ENCODE measurements around the gene ART4.

The ART4 gene

GRCh38 chr12:14853961-14854360, 10.6 kb upstream of the ART4 start:
- no peak overlapping the region for H3K4me3 ChIP-seq (ENCODE audit: low read depth in 1 of 2, low read length in 2 of 2)
- no peaks in the 10 kb centered on the region for H3K4me1 ChIP-seq (ENCODE audit: control insufficient read depth in 1 of 2, insufficient read depth in 2 of 2, low read length in 2 of 2)
- no peaks in the 10 kb centered on the region for H3K9me3 ChIP-seq (ENCODE audit: control insufficient read depth in 1 of 2, low read length in 2 of 2)
- H3K9ac ChIP-seq (ENCODE audit: low read depth in 1 of 2, low read length in 2 of 2) = no peak overlapping the region
- no peaks in the 10 kb centered on the region for H3K27me3 ChIP-seq (ENCODE audit: control insufficient read depth in 1 of 2, insufficient read depth in 2 of 2, low read length in 2 of 2)
- H3K36me3 ChIP-seq (ENCODE audit: control insufficient read depth in 1 of 2, insufficient read depth in 2 of 2, low read length in 2 of 2) = no peaks in the 10 kb centered on the region
- no peak overlapping the region for H3K27ac ChIP-seq (ENCODE audit: low read depth, low read length)

- Histone ChIP-seq H3K27ac (ENCODE audit: low read depth, low read length) (no peak overlapping the region), H3K4me3 (ENCODE audit: low read depth in 1 of 2, low read length in 2 of 2) (no peak overlapping the region), H3K9ac (ENCODE audit: low read depth in 1 of 2, low read length in 2 of 2) (no peak overlapping the region), H3K27me3 (ENCODE audit: control insufficient read depth in 1 of 2, insufficient read depth in 2 of 2, low read length in 2 of 2) (no peaks in the 10 kb centered on the region), H3K36me3 (ENCODE audit: control insufficient read depth in 1 of 2, insufficient read depth in 2 of 2, low read length in 2 of 2) (no peaks in the 10 kb centered on the region), H3K9me3 (ENCODE audit: control insufficient read depth in 1 of 2, low read length in 2 of 2) (no peaks in the 10 kb centered on the region), H3K4me1 (ENCODE audit: control insufficient read depth in 1 of 2, insufficient read depth in 2 of 2, low read length in 2 of 2) (no peaks in the 10 kb centered on the region)
These were observed 9.6 kb upstream of the ART4 start for GRCh38 chr12:14852880-14853279.

- Histone ChIP-seq H3K27me3 (ENCODE audit: control insufficient read depth in 1 of 2, insufficient read depth in 2 of 2, low read length in 2 of 2) (no peaks in the 10 kb centered on the region), H3K9me3 (ENCODE audit: control insufficient read depth in 1 of 2, low read length in 2 of 2) (no peaks in the 10 kb centered on the region), H3K9ac (ENCODE audit: low read depth in 1 of 2, low read length in 2 of 2) (no peak overlapping the region), H3K36me3 (ENCODE audit: control insufficient read depth in 1 of 2, insufficient read depth in 2 of 2, low read length in 2 of 2) (no peaks in the 10 kb centered on the region), H3K27ac (ENCODE audit: low read depth, low read length) (no peak overlapping the region), H3K4me1 (ENCODE audit: control insufficient read depth in 1 of 2, insufficient read depth in 2 of 2, low read length in 2 of 2) (peaks cover 7 to 11% of the 10 kb centered on the region in 2 donors), H3K4me3 (ENCODE audit: low read depth in 1 of 2, low read length in 2 of 2) (no peak overlapping the region)
These were observed 7.8 kb upstream of the ART4 start for GRCh38 chr12:14850929-14851663.

- no peak overlapping the region for H3K27ac ChIP-seq (ENCODE audit: low read depth, low read length)
- no peak overlapping the region for H3K4me3 ChIP-seq (ENCODE audit: low read depth in 1 of 2, low read length in 2 of 2)
- H3K4me1 ChIP-seq (ENCODE audit: control insufficient read depth in 1 of 2, insufficient read depth in 2 of 2, low read length in 2 of 2) = peaks cover 7 to 14% of the 10 kb centered on the region in 2 donors
- no peaks in the 10 kb centered on the region for H3K36me3 ChIP-seq (ENCODE audit: control insufficient read depth in 1 of 2, insufficient read depth in 2 of 2, low read length in 2 of 2)
- H3K27me3 ChIP-seq (ENCODE audit: control insufficient read depth in 1 of 2, insufficient read depth in 2 of 2, low read length in 2 of 2) = no peaks in the 10 kb centered on the region
- H3K9ac ChIP-seq (ENCODE audit: low read depth in 1 of 2, low read length in 2 of 2) = no peak overlapping the region
- no peaks in the 10 kb centered on the region for H3K9me3 ChIP-seq (ENCODE audit: control insufficient read depth in 1 of 2, low read length in 2 of 2)
These were observed 6.3 kb upstream of the ART4 start for GRCh38 chr12:14849661-14850060.

- Histone ChIP-seq H3K4me1 (ENCODE audit: control insufficient read depth in 1 of 2, insufficient read depth in 2 of 2, low read length in 2 of 2) (peaks cover 7 to 18% of the 10 kb centered on the region in 2 donors), H3K27me3 (ENCODE audit: control insufficient read depth in 1 of 2, insufficient read depth in 2 of 2, low read length in 2 of 2) (no peaks in the 10 kb centered on the region), H3K9me3 (ENCODE audit: control insufficient read depth in 1 of 2, low read length in 2 of 2) (no peaks in the 10 kb centered on the region), H3K9ac (ENCODE audit: low read depth in 1 of 2, low read length in 2 of 2) (no peak overlapping the region), H3K27ac (ENCODE audit: low read depth, low read length) (no peak overlapping the region), H3K36me3 (ENCODE audit: control insufficient read depth in 1 of 2, insufficient read depth in 2 of 2, low read length in 2 of 2) (no peaks in the 10 kb centered on the region), H3K4me3 (ENCODE audit: low read depth in 1 of 2, low read length in 2 of 2) (no peak overlapping the region)
These were observed 3.7 kb upstream of the ART4 start for GRCh38 chr12:14846876-14847580.

GRCh38 chr12:14846042-14846587, 2.8 kb upstream of the ART4 start:
- Histone ChIP-seq H3K27ac (ENCODE audit: low read depth, low read length) (no peak overlapping the region), H3K4me3 (ENCODE audit: low read depth in 1 of 2, low read length in 2 of 2) (no peak overlapping the region), H3K9me3 (ENCODE audit: control insufficient read depth in 1 of 2, low read length in 2 of 2) (no peaks in the 10 kb centered on the region), H3K36me3 (ENCODE audit: control insufficient read depth in 1 of 2, insufficient read depth in 2 of 2, low read length in 2 of 2) (no peaks in the 10 kb centered on the region), H3K4me1 (ENCODE audit: control insufficient read depth in 1 of 2, insufficient read depth in 2 of 2, low read length in 2 of 2) (peaks cover 10 to 22% of the 10 kb centered on the region in 2 donors), H3K9ac (ENCODE audit: low read depth in 1 of 2, low read length in 2 of 2) (no peak overlapping the region), H3K27me3 (ENCODE audit: control insufficient read depth in 1 of 2, insufficient read depth in 2 of 2, low read length in 2 of 2) (no peaks in the 10 kb centered on the region)

GRCh38 chr12:14845350-14845750, 2.0 kb upstream of the ART4 start:
- Histone ChIP-seq H3K27me3 (ENCODE audit: control insufficient read depth in 1 of 2, insufficient read depth in 2 of 2, low read length in 2 of 2) (no peaks in the 10 kb centered on the region), H3K36me3 (ENCODE audit: control insufficient read depth in 1 of 2, insufficient read depth in 2 of 2, low read length in 2 of 2) (no peaks in the 10 kb centered on the region), H3K4me3 (ENCODE audit: low read depth in 1 of 2, low read length in 2 of 2) (no peak overlapping the region), H3K9ac (ENCODE audit: low read depth in 1 of 2, low read length in 2 of 2) (no peak overlapping the region), H3K9me3 (ENCODE audit: control insufficient read depth in 1 of 2, low read length in 2 of 2) (no peaks in the 10 kb centered on the region), H3K27ac (ENCODE audit: low read depth, low read length) (no peak overlapping the region), H3K4me1 (ENCODE audit: control insufficient read depth in 1 of 2, insufficient read depth in 2 of 2, low read length in 2 of 2) (peaks cover 10 to 22% of the 10 kb centered on the region in 2 donors)

- Histone ChIP-seq H3K4me1 (ENCODE audit: control insufficient read depth in 1 of 2, insufficient read depth in 2 of 2, low read length in 2 of 2) (peaks cover 10 to 22% of the 10 kb centered on the region in 2 donors), H3K27me3 (ENCODE audit: control insufficient read depth in 1 of 2, insufficient read depth in 2 of 2, low read length in 2 of 2) (no peaks in the 10 kb centered on the region), H3K9ac (ENCODE audit: low read depth in 1 of 2, low read length in 2 of 2) (no peak overlapping the region), H3K36me3 (ENCODE audit: control insufficient read depth in 1 of 2, insufficient read depth in 2 of 2, low read length in 2 of 2) (no peaks in the 10 kb centered on the region), H3K4me3 (ENCODE audit: low read depth in 1 of 2, low read length in 2 of 2) (no peak overlapping the region), H3K9me3 (ENCODE audit: control insufficient read depth in 1 of 2, low read length in 2 of 2) (no peaks in the 10 kb centered on the region), H3K27ac (ENCODE audit: low read depth, low read length) (no peak overlapping the region)
These were observed 1.1 kb upstream of the ART4 start for GRCh38 chr12:14844401-14844800.

- Histone ChIP-seq H3K9ac (ENCODE audit: low read depth in 1 of 2, low read length in 2 of 2) (no peak overlapping the region), H3K27me3 (ENCODE audit: control insufficient read depth in 1 of 2, insufficient read depth in 2 of 2, low read length in 2 of 2) (no peaks in the 10 kb centered on the region), H3K4me3 (ENCODE audit: low read depth in 1 of 2, low read length in 2 of 2) (no peak overlapping the region), H3K36me3 (ENCODE audit: control insufficient read depth in 1 of 2, insufficient read depth in 2 of 2, low read length in 2 of 2) (no peaks in the 10 kb centered on the region), H3K4me1 (ENCODE audit: control insufficient read depth in 1 of 2, insufficient read depth in 2 of 2, low read length in 2 of 2) (peaks cover 10 to 22% of the 10 kb centered on the region in 2 donors), H3K27ac (ENCODE audit: low read depth, low read length) (no peak overlapping the region), H3K9me3 (ENCODE audit: control insufficient read depth in 1 of 2, low read length in 2 of 2) (no peaks in the 10 kb centered on the region)
These were observed 1.0 kb downstream of the ART4 start for GRCh38 chr12:14842315-14842714.

- Histone ChIP-seq H3K27me3 (ENCODE audit: control insufficient read depth in 1 of 2, insufficient read depth in 2 of 2, low read length in 2 of 2) (no peaks in the 10 kb centered on the region), H3K9ac (ENCODE audit: low read depth in 1 of 2, low read length in 2 of 2) (no peak overlapping the region), H3K27ac (ENCODE audit: low read depth, low read length) (no peak overlapping the region)
These were observed 1.6 kb downstream of the ART4 start for GRCh38 chr12:14841761-14842160.

More at GRCh38 chr12:14841761-14842160, 1.6 kb downstream of the ART4 start:
- no peak overlapping the region for H3K4me3 ChIP-seq (ENCODE audit: low read depth in 1 of 2, low read length in 2 of 2)
- H3K36me3 ChIP-seq (ENCODE audit: control insufficient read depth in 1 of 2, insufficient read depth in 2 of 2, low read length in 2 of 2) = no peaks in the 10 kb centered on the region
- peaks cover 10 to 17% of the 10 kb centered on the region in 2 donors for H3K4me1 ChIP-seq (ENCODE audit: control insufficient read depth in 1 of 2, insufficient read depth in 2 of 2, low read length in 2 of 2)
- H3K9me3 ChIP-seq (ENCODE audit: control insufficient read depth in 1 of 2, low read length in 2 of 2) = no peaks in the 10 kb centered on the region

Measured in duodenal mucosa (tissue), 2 donors.